Measurements from ENCODE around the gene FBXW7. TPM values are rescaled to one million over a fixed set of nuclear protein-coding genes. Genes with fewer than 3 reads are reported as not detected.

FBXW7 gene
- total RNA-seq, 1 donor from 2014 or later, result 58.7 TPM

- intact Hi-C loops (cut with micrococcal nuclease), result no loop called here
Observed at GRCh38 chr4:152296386-152296785, 239.5 kb downstream of the FBXW7 start.

DNA sequence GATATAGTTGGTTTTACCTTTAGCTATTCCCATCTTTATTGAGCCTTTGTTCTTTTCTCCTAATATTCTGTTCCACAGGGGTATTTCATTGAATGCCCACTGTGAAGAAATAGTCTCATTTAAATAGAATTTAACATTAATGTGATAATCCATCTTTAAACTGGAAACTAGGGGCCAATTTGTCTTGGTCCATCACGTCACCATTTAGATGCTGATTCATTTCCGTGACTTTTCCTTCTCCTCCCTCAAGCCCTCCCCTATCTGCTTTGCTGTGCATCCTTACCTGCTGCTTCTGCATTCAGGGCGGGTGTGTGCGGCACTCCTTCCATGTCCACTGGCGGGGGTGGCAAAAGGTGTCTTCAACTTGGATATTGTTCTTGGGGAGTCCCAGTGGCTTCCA, 241.1 kb downstream of the FBXW7 start:
- intact Hi-C loops (cut with micrococcal nuclease), result no loop called here

- intact Hi-C loops (cut with micrococcal nuclease), result no loop called here
Observed at GRCh38 chr4:152294331-152294730, 241.6 kb downstream of the FBXW7 start.

DNA sequence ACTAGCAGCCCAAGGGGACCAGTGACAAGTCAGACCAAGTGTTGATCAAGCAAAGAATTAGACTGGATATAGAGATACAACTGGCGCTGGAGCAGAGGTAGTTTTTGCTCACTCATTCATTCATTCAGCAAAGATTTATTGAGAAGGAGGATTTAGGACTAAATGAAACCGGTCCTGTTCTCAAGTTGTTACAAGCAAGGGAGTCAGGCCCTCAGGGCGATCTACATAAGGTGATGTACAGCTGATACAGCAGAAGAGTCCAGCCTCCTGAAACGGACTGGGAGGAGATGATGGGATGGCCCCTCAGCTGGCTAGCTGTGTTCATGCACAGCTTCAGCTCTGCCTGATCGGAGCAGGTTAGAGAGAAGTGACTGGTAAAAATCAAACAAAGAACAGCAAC, 242.4 kb downstream of the FBXW7 start:
- intact Hi-C loops (cut with micrococcal nuclease), result no loop called here

GRCh38 chr4:152290366-152290921, 245.4 kb downstream of the FBXW7 start:
- intact Hi-C loops (cut with micrococcal nuclease), result no loop called here

DNA sequence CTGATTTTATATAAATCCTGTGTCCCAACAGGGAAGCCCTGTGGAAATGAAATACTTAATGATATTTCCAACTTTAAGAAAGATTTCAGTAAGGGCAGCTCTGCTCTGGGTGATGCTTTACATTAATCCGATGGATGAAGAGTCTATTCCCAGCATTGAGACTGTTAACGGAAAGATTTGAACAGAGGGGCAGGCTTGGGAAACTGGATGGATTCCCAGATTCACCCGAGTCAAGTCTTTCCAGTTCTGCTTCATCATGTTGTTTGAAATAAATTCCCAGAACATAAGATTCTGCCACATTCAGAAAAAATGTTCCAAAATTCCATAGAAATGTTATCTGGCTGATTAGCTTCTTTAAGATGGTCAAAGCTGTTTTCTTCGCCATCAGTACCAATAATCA, 246.0 kb downstream of the FBXW7 start:
- intact Hi-C loops (cut with micrococcal nuclease), result no loop called here

DNA sequence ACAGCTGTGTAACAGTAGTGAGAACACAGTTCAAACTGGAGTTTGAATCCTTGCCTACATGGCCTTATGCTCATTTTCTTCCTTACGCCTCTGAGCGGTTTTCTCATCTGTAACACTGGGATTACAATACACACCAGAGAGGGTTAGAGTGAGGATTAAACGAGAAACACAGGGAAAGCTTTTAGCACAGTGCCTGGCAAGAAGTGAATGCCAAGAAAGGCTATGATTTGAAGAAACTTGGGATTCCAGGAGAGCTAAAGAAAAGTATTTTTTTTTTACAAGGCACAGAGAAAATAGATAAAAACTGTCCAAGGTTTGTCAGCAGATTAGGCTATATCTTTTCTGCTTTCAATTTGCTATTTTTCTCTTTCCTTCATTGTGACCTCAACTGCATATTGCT, 246.4 kb downstream of the FBXW7 start:
- intact Hi-C loops (cut with micrococcal nuclease), result no loop called here

GRCh38 chr4:152283801-152284470, 252.0 kb downstream of the FBXW7 start:
- intact Hi-C loops (cut with micrococcal nuclease), result no loop called here

- intact Hi-C loops (cut with micrococcal nuclease), result no loop called here
Observed at GRCh38 chr4:152281822-152282221, 254.1 kb downstream of the FBXW7 start.

DNA sequence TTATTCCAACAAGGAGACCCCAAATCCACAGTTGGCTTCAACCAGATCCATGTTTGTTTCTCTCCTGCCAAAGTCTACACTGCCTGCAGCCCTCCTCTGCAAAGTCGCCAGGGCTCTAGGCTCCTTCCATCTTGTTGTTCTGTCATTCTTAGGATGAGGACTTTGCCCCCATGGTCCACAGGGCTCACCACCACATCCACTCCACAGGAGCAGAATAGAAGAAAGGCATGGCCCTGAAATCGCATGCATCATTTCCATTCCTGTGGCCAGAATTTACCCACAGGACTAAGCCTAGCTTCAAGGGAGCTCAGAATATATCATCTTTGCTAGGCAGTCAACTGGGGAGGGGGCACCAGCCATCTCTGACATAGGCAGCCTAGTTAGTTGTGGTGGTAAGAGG, 254.7 kb downstream of the FBXW7 start:
- intact Hi-C loops (cut with micrococcal nuclease), result no loop called here

GRCh38 chr4:152279234-152279566, 256.7 kb downstream of the FBXW7 start:
- intact Hi-C loops (cut with micrococcal nuclease), result no loop called here

DNA sequence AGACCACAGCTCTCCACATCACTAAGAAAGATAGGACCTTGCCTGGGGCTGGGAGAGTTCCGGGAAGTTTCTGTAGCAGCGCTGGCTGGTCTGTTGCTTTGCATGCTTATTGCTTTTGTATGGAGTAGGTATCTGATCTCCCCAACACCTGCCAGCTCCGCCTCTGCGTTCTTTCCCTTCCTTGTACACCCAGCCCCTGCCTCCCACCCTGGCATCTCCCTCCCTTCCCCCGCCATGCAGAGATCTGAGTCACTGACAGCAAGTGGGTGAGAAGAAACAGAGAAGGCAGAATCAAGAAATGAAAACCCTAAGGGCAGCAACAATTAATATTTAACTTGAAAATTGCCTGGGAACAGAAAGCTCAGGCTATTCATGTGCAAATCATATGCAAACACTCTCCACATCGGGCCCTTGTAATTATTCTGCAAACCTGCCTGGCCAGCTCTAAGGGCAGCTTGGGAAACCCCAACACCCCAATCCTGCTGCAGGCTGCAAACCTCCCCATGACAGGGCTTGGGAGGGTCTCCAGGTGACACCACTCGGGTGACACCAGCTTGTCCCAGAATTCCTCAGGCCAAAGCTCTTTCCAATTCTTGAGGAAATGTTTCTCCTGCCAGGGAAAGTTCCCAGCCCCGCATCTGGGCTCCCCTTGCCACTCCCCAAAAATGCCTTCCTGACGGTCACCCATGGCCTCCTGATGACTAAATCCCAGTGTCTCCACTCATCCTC, 257.2 kb downstream of the FBXW7 start:
- intact Hi-C loops (cut with micrococcal nuclease), result no loop called here

DNA sequence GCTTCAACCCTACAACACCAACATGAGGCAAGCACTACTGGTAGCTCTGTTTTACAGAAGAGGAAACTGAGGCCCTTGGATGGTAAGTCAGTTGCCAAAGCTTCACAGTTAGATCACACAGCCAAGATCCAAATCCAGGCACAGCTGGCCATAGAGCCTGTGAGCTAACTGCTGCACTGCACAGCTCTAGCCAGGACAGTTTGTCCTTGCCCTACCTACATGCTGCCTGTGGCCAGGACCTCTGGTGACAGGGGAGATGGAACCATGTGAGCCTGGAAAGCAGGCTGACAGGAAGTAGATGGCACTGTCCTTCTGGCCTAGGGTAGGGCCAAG, 257.8 kb downstream of the FBXW7 start:
- intact Hi-C loops (cut with micrococcal nuclease), result no loop called here

DNA sequence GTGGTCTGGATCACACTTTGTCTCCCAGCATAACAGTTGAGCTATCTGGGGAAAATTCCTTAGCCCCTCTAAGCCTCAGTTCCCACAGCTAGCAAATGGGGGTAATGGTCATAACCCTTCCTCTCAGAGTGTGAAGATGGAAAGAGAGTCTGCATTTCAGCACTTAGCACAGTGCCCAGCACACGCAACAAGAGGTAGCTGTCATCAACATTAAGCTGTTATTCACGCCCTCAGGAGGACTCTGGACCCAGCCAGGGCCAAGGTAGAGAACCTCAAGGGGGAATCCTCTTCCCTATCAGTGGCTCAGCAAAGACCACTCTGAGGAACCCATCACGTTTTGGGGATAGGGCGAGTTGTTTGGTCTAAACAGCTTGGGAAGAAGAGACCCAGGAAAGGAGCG, 258.6 kb downstream of the FBXW7 start:
- intact Hi-C loops (cut with micrococcal nuclease), result no loop called here

GRCh38 chr4:152273343-152273742, 262.5 kb downstream of the FBXW7 start:
- intact Hi-C loops (cut with micrococcal nuclease), result no loop called here

Other genes starting within 250 kb of the FBXW7 start
- gene TMEM154, start 143.9 kb upstream of the FBXW7 start, total RNA-seq, result 33.0 and 39.4 TPM in 2 replicates
- gene TIGD4, start 243.6 kb upstream of the FBXW7 start, total RNA-seq, result 0.22 and 0.34 TPM in 2 replicates
- 18.7 and 24.8 TPM in 2 replicates for gene ARFIP1, start 243.9 kb upstream of the FBXW7 start, total RNA-seq